ENCODE measurements around the gene ENOX1.
"Not testable (repeated sequence)": the region's sequence is repeated elsewhere in the genome, so short reads cannot be mapped to it uniquely, and the experiment has no call there.

The ENOX1 gene

GRCh38 chr13:43473437-43473836 lies 313.3 kb downstream of the ENOX1 start:
- DNase-seq = no peak

- no peak for DNase-seq
These were observed 313.8 kb downstream of the ENOX1 start for GRCh38 chr13:43472980-43473379.

- no peak for DNase-seq
These were observed 314.4 kb downstream of the ENOX1 start for GRCh38 chr13:43472339-43472738.

- no peak for DNase-seq
These were observed 316.2 kb downstream of the ENOX1 start for GRCh38 chr13:43470610-43471009.

- no peak for DNase-seq
These were observed 317.0 kb downstream of the ENOX1 start for GRCh38 chr13:43469791-43470190.

GRCh38 chr13:43464578-43465264 lies 322.1 kb downstream of the ENOX1 start:
- no peak for DNase-seq

GRCh38 chr13:43448605-43449336 lies 338.0 kb downstream of the ENOX1 start:
- no peak for DNase-seq

GRCh38 chr13:43446126-43446525 lies 340.6 kb downstream of the ENOX1 start:
- no peak for DNase-seq

- DNase-seq = no peak
These were observed 341.1 kb downstream of the ENOX1 start for GRCh38 chr13:43445668-43446067.

GRCh38 chr13:43444081-43444480 lies 342.7 kb downstream of the ENOX1 start:
- DNase-seq = no peak

GRCh38 chr13:43441899-43442499 lies 344.8 kb downstream of the ENOX1 start:
- DNase-seq = no peak

GRCh38 chr13:43441464-43441863 lies 345.3 kb downstream of the ENOX1 start:
- no peak for DNase-seq

- no peak for DNase-seq
These were observed 352.6 kb downstream of the ENOX1 start for GRCh38 chr13:43434191-43434590.

- DNase-seq = no peak
These were observed 353.1 kb downstream of the ENOX1 start for GRCh38 chr13:43433691-43434141.

GRCh38 chr13:43432958-43433357 lies 353.8 kb downstream of the ENOX1 start:
- DNase-seq = no peak

GRCh38 chr13:43431841-43432240 lies 354.9 kb downstream of the ENOX1 start:
- no peak for DNase-seq

- DNase-seq = no peak
These were observed 355.5 kb downstream of the ENOX1 start for GRCh38 chr13:43431290-43431716.

GRCh38 chr13:43428545-43429296 lies 358.1 kb downstream of the ENOX1 start:
- DNase-seq = no peak

GRCh38 chr13:43426355-43426754 lies 360.4 kb downstream of the ENOX1 start:
- DNase-seq = no peak

GRCh38 chr13:43425234-43425633 lies 361.5 kb downstream of the ENOX1 start:
- DNase-seq = no peak

- no peak for DNase-seq
These were observed 362.4 kb downstream of the ENOX1 start for GRCh38 chr13:43424412-43424811.

GRCh38 chr13:43422116-43422515 lies 364.7 kb downstream of the ENOX1 start:
- no peak for DNase-seq

- DNase-seq = not testable (repeated sequence)
These were observed 369.9 kb downstream of the ENOX1 start for GRCh38 chr13:43416842-43417241.
